Measurements from ENCODE around the gene SH2B3.

GRCh38 chr12:111441107-111441928 lies 35.6 kb downstream of the SH2B3 start:
- no peak for TF ChIP-seq EZH2 (IDR thresholded peaks at IDR 0.05; ENCODE audit: borderline replicate concordance, insufficient read depth, low read length, poor library complexity, severe bottlenecking)
- TF ChIP-seq RAD21 (conservative IDR thresholded peaks at IDR 0.05): no peak
- TF ChIP-seq CTCF (IDR thresholded peaks at IDR 0.05; ENCODE audit: poor library complexity, severe bottlenecking): no peak
- TF ChIP-seq POLR2AphosphoS5 (IDR thresholded peaks at IDR 0.05): no peak
- TF ChIP-seq EP300 (conservative IDR thresholded peaks at IDR 0.05; ENCODE audit: poor library complexity, severe bottlenecking): no peak

Data from neural cell (in vitro differentiated cells).